HEK293 (cell line): ENCODE results near the gene KRT25.

Experiments used
- CTCF ChIA-PET: fragments of 350-600 bp; formaldehyde crosslinking; extraction: SDS; loops from one replicate; lab custom pipeline; 2021; ENCODE audit warnings: antibody characterized with exemption; lab: Yijun Ruan, JAX
- POLR2A ChIA-PET: fragments of 300-600 bp; formaldehyde crosslinking; extraction: SDS; loops from one replicate; lab custom pipeline; 2020; ENCODE audit warnings: antibody characterized with exemption, inconsistent platforms; lab: Yijun Ruan, JAX
- H3K27ac ChIP-seq: fragments of 200-500 bp; sonication (Bioruptor generic); 2 replicates; pipeline ENCODE4 v1.5.1; 2014; ENCODE audit warnings: low read depth, low read length, control low read depth, inconsistent platforms; ENCODE audit errors: extremely low read depth
- H3K36me3 ChIP-seq, 2 experiments: fragments of 200-500 bp in 1 of 2; sonication (Bioruptor generic) in 1 of 2; 1 replicate in 1 of 2; 2 replicates in 1 of 2; pipeline ENCODE4 v1.5.1; 2014 to 2017; ENCODE audit warnings: inconsistent platforms in 2 of 2, low read length in 2 of 2; ENCODE audit not compliant: control insufficient read depth in 2 of 2, insufficient read depth in 1 of 2
- H3K4me1 ChIP-seq: fragments of 200-500 bp; sonication (Bioruptor generic); 2 replicates; pipeline ENCODE4 v1.5.1; 2014; ENCODE audit warnings: mild to moderate bottlenecking, low read length, inconsistent platforms; ENCODE audit not compliant: control insufficient read depth, insufficient read depth
- H3K4me3 ChIP-seq: 2 replicates; pipeline ENCODE4 v1.5.1; 2011; ENCODE audit warnings: low read depth, mild to moderate bottlenecking, control low read depth, low read length, moderate library complexity
- H3K9me3 ChIP-seq: fragments of 200-500 bp; sonication (Bioruptor generic); 2 replicates; pipeline ENCODE4 v1.5.1; 2014; ENCODE audit warnings: low read depth, low read length, inconsistent platforms; ENCODE audit not compliant: control insufficient read depth, insufficient read depth
- CTCF ChIP-seq: fragments of 450-650 bp; formaldehyde crosslinking; IDR thresholded peaks from 2 replicates; pipeline ENCODE4 v1.5.1; 2016; ENCODE audit warnings: missing biosample characterization, missing genetic modification characterization
- HOXA7 ChIP-seq: sonication (generic); formaldehyde crosslinking; IDR thresholded peaks from 2 replicates; pipeline ENCODE4 v1.8.1; 2022; ENCODE audit warnings: missing genetic modification reagents, borderline replicate concordance
- HOXC10 ChIP-seq: sonication (generic); formaldehyde crosslinking; IDR thresholded peaks from 2 replicates; pipeline ENCODE4 v1.8.1; 2023; ENCODE audit warnings: mild to moderate bottlenecking, missing genetic modification reagents
- SALL2 ChIP-seq: fragments of 450-650 bp; formaldehyde crosslinking; IDR thresholded peaks from 2 replicates; pipeline ENCODE4 v1.5.0; 2017; ENCODE audit warnings: missing biosample characterization, mild to moderate bottlenecking, missing genetic modification characterization, borderline replicate concordance
- SCRT2 ChIP-seq: fragments of 450-650 bp; formaldehyde crosslinking; IDR thresholded peaks from 2 replicates; pipeline ENCODE4 v1.5.1; 2016; ENCODE audit warnings: missing biosample characterization, missing genetic modification characterization
- SP3 ChIP-seq: fragments of 450-650 bp; formaldehyde crosslinking; IDR thresholded peaks from 2 replicates; pipeline ENCODE4 v1.5.1; 2016; ENCODE audit warnings: missing biosample characterization, missing genetic modification characterization
- SP7 ChIP-seq: fragments of 450-650 bp; formaldehyde crosslinking; IDR thresholded peaks from 2 replicates; pipeline ENCODE4 v1.5.1; 2016; ENCODE audit warnings: missing biosample characterization, missing genetic modification characterization
- ZBTB20 ChIP-seq: fragments of 450-650 bp; formaldehyde crosslinking; IDR thresholded peaks from 2 replicates; pipeline ENCODE4 v1.5.1; 2016; ENCODE audit warnings: missing biosample characterization, missing genetic modification characterization
- ZEB2 ChIP-seq: fragments of 450-650 bp; formaldehyde crosslinking; IDR thresholded peaks from 2 replicates; pipeline ENCODE4 v1.5.1; 2016; ENCODE audit warnings: missing biosample characterization, missing genetic modification characterization
- ZIC2 ChIP-seq: fragments of 450-650 bp; formaldehyde crosslinking; IDR thresholded peaks from 2 replicates; pipeline ENCODE4 v1.5.1; 2016; ENCODE audit warnings: missing biosample characterization, missing genetic modification characterization
- ZNF169 ChIP-seq: fragments of 450-650 bp; formaldehyde crosslinking; IDR thresholded peaks from 2 replicates; pipeline ENCODE4 v1.5.1; 2016; ENCODE audit warnings: missing biosample characterization, missing genetic modification characterization
- ZNF2 ChIP-seq: fragments of 450-650 bp; formaldehyde crosslinking; IDR thresholded peaks from 2 replicates; pipeline ENCODE4 v1.5.1; 2016; ENCODE audit warnings: missing biosample characterization, missing genetic modification characterization
- ZNF202 ChIP-seq: fragments of 450-650 bp; formaldehyde crosslinking; IDR thresholded peaks from 2 replicates; pipeline ENCODE4 v1.5.1; 2016; ENCODE audit warnings: missing biosample characterization, missing genetic modification characterization, borderline replicate concordance
- ZNF214 ChIP-seq: fragments of 450-650 bp; formaldehyde crosslinking; IDR thresholded peaks from 2 replicates; pipeline ENCODE4 v1.5.1; 2017; ENCODE audit warnings: missing biosample characterization, mild to moderate bottlenecking, missing genetic modification characterization, borderline replicate concordance
- ZNF223 ChIP-seq: fragments of 450-650 bp; formaldehyde crosslinking; IDR thresholded peaks from 2 replicates; pipeline ENCODE4 v1.5.1; 2016; ENCODE audit warnings: missing biosample characterization, missing genetic modification characterization
- ZNF266 ChIP-seq: fragments of 450-650 bp; formaldehyde crosslinking; IDR thresholded peaks from 2 replicates; pipeline ENCODE4 v1.5.1; 2016; ENCODE audit warnings: missing biosample characterization, missing genetic modification characterization, low read depth
- ZNF404 ChIP-seq: fragments of 450-650 bp; formaldehyde crosslinking; IDR thresholded peaks from 2 replicates; pipeline ENCODE4 v1.5.1; 2017; ENCODE audit warnings: missing biosample characterization, missing genetic modification characterization
- ZNF600 ChIP-seq: fragments of 450-650 bp; formaldehyde crosslinking; IDR thresholded peaks from 2 replicates; pipeline ENCODE4 v1.5.1; 2016; ENCODE audit warnings: missing biosample characterization, missing genetic modification characterization
- ZNF623 ChIP-seq: fragments of 450-650 bp; formaldehyde crosslinking; IDR thresholded peaks from 2 replicates; pipeline ENCODE4 v1.5.1; 2016; ENCODE audit warnings: missing biosample characterization, missing genetic modification characterization
- ZNF654 ChIP-seq: fragments of 450-650 bp; formaldehyde crosslinking; IDR thresholded peaks from 2 replicates; pipeline ENCODE4 v1.5.1; 2016; ENCODE audit warnings: low read depth, missing biosample characterization, missing genetic modification characterization
- ZNF660 ChIP-seq: fragments of 450-650 bp; IDR thresholded peaks from 2 replicates; pipeline ENCODE4 v1.5.1; 2018; ENCODE audit warnings: missing biosample characterization, mild to moderate bottlenecking, missing genetic modification characterization
- ZNF707 ChIP-seq: fragments of 450-650 bp; formaldehyde crosslinking; IDR thresholded peaks from 2 replicates; pipeline ENCODE4 v1.5.1; 2016; ENCODE audit warnings: missing biosample characterization, missing genetic modification characterization
- ZNF76 ChIP-seq: fragments of 450-650 bp; formaldehyde crosslinking; IDR thresholded peaks from 2 replicates; pipeline ENCODE4; 2016; ENCODE audit warnings: low read depth, missing biosample characterization, missing genetic modification characterization, borderline replicate concordance
- ZSCAN30 ChIP-seq: fragments of 450-650 bp; IDR thresholded peaks from 2 replicates; pipeline ENCODE4 v1.5.1; 2018; ENCODE audit warnings: missing biosample characterization, mild to moderate bottlenecking, missing genetic modification characterization, moderate library complexity
- TF ChIP-seq, protein P1 (sequence below): fragments of 450-650 bp; formaldehyde crosslinking; IDR thresholded peaks from 2 replicates; pipeline ENCODE4 v1.5.1; 2017; ENCODE audit warnings: missing biosample characterization, missing genetic modification characterization

KRT25 gene, protein sequence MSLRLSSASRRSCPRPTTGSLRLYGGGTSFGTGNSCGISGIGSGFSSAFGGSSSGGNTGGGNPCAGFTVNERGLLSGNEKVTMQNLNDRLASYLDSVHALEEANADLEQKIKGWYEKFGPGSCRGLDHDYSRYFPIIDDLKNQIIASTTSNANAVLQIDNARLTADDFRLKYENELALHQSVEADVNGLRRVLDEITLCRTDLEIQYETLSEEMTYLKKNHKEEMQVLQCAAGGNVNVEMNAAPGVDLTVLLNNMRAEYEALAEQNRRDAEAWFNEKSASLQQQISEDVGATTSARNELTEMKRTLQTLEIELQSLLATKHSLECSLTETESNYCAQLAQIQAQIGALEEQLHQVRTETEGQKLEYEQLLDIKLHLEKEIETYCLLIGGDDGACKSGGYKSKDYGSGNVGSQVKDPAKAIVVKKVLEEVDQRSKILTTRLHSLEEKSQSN

DNA sequence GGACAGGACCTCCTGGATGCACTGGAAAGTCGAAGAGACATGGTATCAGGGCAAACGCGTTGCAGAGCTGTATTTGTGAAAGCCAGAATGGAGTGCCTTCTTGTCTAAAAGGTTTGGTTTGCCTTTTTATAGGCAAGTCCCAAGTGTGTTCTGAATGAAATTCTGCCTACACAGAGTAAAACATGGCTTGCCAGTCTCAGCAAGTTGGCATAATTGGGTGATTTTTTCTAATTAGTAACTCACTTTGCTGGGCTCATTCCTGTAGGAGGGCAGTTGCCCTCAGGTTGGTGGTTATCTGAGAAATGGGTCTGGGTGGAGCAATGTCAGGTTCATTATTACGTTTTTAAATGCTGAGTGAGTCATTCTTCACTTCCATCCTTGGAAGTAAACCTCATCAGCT, at the start of gene KRT25:
Gene KRT25, minus strand, starts transcription at position 101 of the 400 bp plus-strand sequence. Its CDS starts 60 bp downstream, at position 41.
- TF ChIP-seq HOXC10 (no peak), ZIC2 (tag by site-specific recombination) (no peak), ZNF623 (tag by site-specific recombination) (no peak), HOXA7 (CRISPR knock-in tag) (no peak), ZNF707 (tag by site-specific recombination) (no peak)
- ChIA-PET POLR2A (no interaction called here), CTCF (interaction anchor here (0.8 to 0.9 kb wide), 3 partner anchors 63 to 911 kb away, joined by 3 read pairs; no protein-coding TSS in a partner anchor)
- no peaks in the 10 kb centered on the region for H3K36me3 ChIP-seq
- H3K4me3 ChIP-seq: no peak within 1 kb of the TSS
- H3K27ac ChIP-seq: no peak within 1 kb of the TSS
- no peaks in the 10 kb centered on the region for H3K9me3 ChIP-seq
- no peaks in the 10 kb centered on the region for H3K4me1 ChIP-seq

DNA sequence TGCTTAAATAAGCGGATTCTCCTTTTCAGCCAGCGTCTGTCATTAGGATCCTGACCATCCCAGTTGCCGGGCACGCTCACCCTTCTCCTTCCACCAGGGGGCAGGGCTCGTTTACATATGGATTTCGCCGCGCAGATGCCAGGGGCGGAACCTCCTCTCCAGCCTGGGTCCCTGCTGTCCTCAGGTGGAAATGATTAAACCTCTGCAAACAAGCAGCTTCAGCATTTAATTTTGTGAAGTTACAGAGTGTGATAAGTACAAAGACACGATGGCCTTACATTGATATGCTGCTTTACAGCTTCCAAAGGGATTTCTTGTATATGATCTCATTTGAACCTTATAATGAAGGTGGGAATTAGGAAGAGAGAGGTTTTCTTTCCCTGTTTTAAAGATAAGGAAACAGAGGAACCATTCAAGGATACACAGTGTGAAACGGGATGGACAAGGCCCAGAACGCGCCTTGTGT, 48.5 kb upstream of the KRT25 start:
- POLR2A ChIA-PET: no interaction called here

More for the DNA sequence above, 48.5 kb upstream of the KRT25 start:
- no peaks in the 10 kb centered on the region for H3K36me3 ChIP-seq
- CTCF ChIA-PET: interaction anchor here (0.5 to 6.6 kb wide), 21 partner anchors 11 to 859 kb away, joined by 3 to 68 read pairs (median 4); no protein-coding TSS in a partner anchor
- no peaks in the 10 kb centered on the region for H3K4me1 ChIP-seq
- no peaks in the 10 kb centered on the region for H3K9me3 ChIP-seq
- no peak overlapping the region for H3K27ac ChIP-seq
- peak; percentile 71; the same call in 1 of the 2 replicates for TF ChIP-seq CTCF
- 0 out of 2 replicates have a peak, but pooled peaks have one; percentile 37 for TF ChIP-seq ZNF2 (tag by site-specific recombination)
- no peak for TF ChIP-seq ZNF404 (tag by site-specific recombination)
- no peak for TF ChIP-seq ZNF76
- TF ChIP-seq ZNF600 (tag by site-specific recombination): 0 out of 2 replicates have a peak, but pooled peaks have one; percentile 32
- no peak for TF ChIP-seq ZBTB20
- TF ChIP-seq SALL2 (tag by site-specific recombination): no peak
- no peak for TF ChIP-seq ZNF223 (tag by site-specific recombination)
- TF ChIP-seq ZNF202 (tag by site-specific recombination): no peak
- TF ChIP-seq SP3 (tag by site-specific recombination): no peak
- peak; percentile 70 for TF ChIP-seq SCRT2 (tag by site-specific recombination)
- no peak for TF ChIP-seq ZNF266 (tag by site-specific recombination)
- peak; percentile 93 for TF ChIP-seq ZNF654 (tag by site-specific recombination)
- no peak for TF ChIP-seq ZNF169
- no peak for TF ChIP-seq ZNF214
- TF ChIP-seq ZEB2 (tag by site-specific recombination): peak; percentile 38; the same call in 1 of the 2 replicates
- TF ChIP-seq ZSCAN30: 0 out of 2 replicates have a peak, but pooled peaks have one; percentile 28
- TF ChIP-seq, protein P1, sequence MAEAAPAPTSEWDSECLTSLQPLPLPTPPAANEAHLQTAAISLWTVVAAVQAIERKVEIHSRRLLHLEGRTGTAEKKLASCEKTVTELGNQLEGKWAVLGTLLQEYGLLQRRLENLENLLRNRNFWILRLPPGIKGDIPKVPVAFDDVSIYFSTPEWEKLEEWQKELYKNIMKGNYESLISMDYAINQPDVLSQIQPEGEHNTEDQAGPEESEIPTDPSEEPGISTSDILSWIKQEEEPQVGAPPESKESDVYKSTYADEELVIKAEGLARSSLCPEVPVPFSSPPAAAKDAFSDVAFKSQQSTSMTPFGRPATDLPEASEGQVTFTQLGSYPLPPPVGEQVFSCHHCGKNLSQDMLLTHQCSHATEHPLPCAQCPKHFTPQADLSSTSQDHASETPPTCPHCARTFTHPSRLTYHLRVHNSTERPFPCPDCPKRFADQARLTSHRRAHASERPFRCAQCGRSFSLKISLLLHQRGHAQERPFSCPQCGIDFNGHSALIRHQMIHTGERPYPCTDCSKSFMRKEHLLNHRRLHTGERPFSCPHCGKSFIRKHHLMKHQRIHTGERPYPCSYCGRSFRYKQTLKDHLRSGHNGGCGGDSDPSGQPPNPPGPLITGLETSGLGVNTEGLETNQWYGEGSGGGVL (tag by site-specific recombination): no peak
- 0 out of 2 replicates have a peak, but pooled peaks have one; percentile 26 for TF ChIP-seq SP7 (tag by site-specific recombination)
- TF ChIP-seq ZNF660 (tag by site-specific recombination): peak; percentile 72
- no peak overlapping the region for H3K4me3 ChIP-seq
